Suprapubic skin (tissue), 4 donors: ENCODE data around the gene C10orf95. TPM values are rescaled to one million over a fixed set of nuclear protein-coding genes. Genes with fewer than 3 reads are reported as not detected.

Experiments
- DNase-seq, 2 donors: peaks; one replicate each; pipeline ENCODE4 v3.0.0-alpha.2; 2019; ENCODE audit warnings: low spot score in 2 of 2
- H3K27ac ChIP-seq: fragments of 200-600 bp; sonication (generic); one replicate; pipeline ENCODE4 v1.5.1; 2019
- H3K27me3 ChIP-seq: fragments of 200-600 bp; sonication (generic); one replicate; pipeline ENCODE4 v1.5.1; 2019
- H3K36me3 ChIP-seq: fragments of 200-600 bp; sonication (generic); one replicate; pipeline ENCODE4 v1.5.1; 2019
- H3K4me1 ChIP-seq: fragments of 200-600 bp; sonication (generic); one replicate; pipeline ENCODE4 v1.5.1; 2019
- H3K4me3 ChIP-seq: fragments of 200-600 bp; sonication (generic); one replicate; pipeline ENCODE4 v1.5.1; 2019; ENCODE audit warnings: mild to moderate bottlenecking
- H3K9me3 ChIP-seq: fragments of 200-600 bp; sonication (generic); one replicate; pipeline ENCODE4 v1.5.1; 2019
- EP300 ChIP-seq: sonication (generic); formaldehyde crosslinking; IDR thresholded peaks from one replicate; pipeline ENCODE4 v1.6.1; 2017; ENCODE audit warnings: antibody characterized with exemption
- POLR2A ChIP-seq, 2 donors: fragments of 450-650 bp; IDR thresholded peaks; one replicate each; pipeline ENCODE4 v1.6.1; 2017; ENCODE audit warnings: antibody characterized with exemption in 2 of 2, mild to moderate bottlenecking in 2 of 2, moderate library complexity in 2 of 2
- POLR2AphosphoS5 ChIP-seq, 3 donors: sonication (generic); formaldehyde crosslinking; IDR thresholded peaks; one replicate each; pipeline ENCODE4 v1.6.1; 2017; ENCODE audit warnings: antibody characterized with exemption in 3 of 3
- WGBS: methylation state at CpG from one replicate; pipeline ENCODE4 v1.1.5; 2018; 5-methylcytosine and 5-hydroxymethylcytosine counted together
- total RNA-seq, 4 donors: library from RNA; depleted of rRNA; stranded (reverse); fragments of >200 nt; gene quantifications; one replicate each; pipeline ENCODE4 v1.1.0, GENCODE V29; 2016
- TF ChIP-seq, protein P1 (sequence below), 2 donors: fragments of 200-600 bp in 1 of 2; fragments of 450-650 bp in 1 of 2; sonication (generic) in 1 of 2; IDR thresholded peaks; one replicate each; pipeline ENCODE4 v1.5.1; 2016 to 2019; ENCODE audit warnings: antibody characterized with exemption in 2 of 2, mild to moderate bottlenecking in 1 of 2, moderate library complexity in 1 of 2

Gene C10orf95
- total RNA-seq, 4 donors from 2014 or later = 1.4 to 7.1 (median 5.4) TPM

- H3K4me1 ChIP-seq = peaks cover 40% of the 10 kb centered on the region
- peaks cover 21% of the 10 kb centered on the region for H3K36me3 ChIP-seq
- H3K27ac ChIP-seq = no peak overlapping the region
- no peak for TF ChIP-seq POLR2A (IDR thresholded peaks at IDR 0.05)
- TF ChIP-seq EP300 = no peak
- no peak for TF ChIP-seq POLR2AphosphoS5 (IDR thresholded peaks at IDR 0.05)
- TF ChIP-seq, protein P1, sequence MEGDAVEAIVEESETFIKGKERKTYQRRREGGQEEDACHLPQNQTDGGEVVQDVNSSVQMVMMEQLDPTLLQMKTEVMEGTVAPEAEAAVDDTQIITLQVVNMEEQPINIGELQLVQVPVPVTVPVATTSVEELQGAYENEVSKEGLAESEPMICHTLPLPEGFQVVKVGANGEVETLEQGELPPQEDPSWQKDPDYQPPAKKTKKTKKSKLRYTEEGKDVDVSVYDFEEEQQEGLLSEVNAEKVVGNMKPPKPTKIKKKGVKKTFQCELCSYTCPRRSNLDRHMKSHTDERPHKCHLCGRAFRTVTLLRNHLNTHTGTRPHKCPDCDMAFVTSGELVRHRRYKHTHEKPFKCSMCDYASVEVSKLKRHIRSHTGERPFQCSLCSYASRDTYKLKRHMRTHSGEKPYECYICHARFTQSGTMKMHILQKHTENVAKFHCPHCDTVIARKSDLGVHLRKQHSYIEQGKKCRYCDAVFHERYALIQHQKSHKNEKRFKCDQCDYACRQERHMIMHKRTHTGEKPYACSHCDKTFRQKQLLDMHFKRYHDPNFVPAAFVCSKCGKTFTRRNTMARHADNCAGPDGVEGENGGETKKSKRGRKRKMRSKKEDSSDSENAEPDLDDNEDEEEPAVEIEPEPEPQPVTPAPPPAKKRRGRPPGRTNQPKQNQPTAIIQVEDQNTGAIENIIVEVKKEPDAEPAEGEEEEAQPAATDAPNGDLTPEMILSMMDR (IDR thresholded peaks at IDR 0.05) = no peak
- WGBS = 83% methylated on average over 3 of the region's 5 CpGs
- no peaks in the 10 kb centered on the region for H3K27me3 ChIP-seq
- H3K4me3 ChIP-seq = no peak overlapping the region
- no peaks in the 10 kb centered on the region for H3K9me3 ChIP-seq
- DNase-seq = no peak
Observed at GRCh38 chr10:102402512-102402896, 48.8 kb downstream of the C10orf95 start.

DNA sequence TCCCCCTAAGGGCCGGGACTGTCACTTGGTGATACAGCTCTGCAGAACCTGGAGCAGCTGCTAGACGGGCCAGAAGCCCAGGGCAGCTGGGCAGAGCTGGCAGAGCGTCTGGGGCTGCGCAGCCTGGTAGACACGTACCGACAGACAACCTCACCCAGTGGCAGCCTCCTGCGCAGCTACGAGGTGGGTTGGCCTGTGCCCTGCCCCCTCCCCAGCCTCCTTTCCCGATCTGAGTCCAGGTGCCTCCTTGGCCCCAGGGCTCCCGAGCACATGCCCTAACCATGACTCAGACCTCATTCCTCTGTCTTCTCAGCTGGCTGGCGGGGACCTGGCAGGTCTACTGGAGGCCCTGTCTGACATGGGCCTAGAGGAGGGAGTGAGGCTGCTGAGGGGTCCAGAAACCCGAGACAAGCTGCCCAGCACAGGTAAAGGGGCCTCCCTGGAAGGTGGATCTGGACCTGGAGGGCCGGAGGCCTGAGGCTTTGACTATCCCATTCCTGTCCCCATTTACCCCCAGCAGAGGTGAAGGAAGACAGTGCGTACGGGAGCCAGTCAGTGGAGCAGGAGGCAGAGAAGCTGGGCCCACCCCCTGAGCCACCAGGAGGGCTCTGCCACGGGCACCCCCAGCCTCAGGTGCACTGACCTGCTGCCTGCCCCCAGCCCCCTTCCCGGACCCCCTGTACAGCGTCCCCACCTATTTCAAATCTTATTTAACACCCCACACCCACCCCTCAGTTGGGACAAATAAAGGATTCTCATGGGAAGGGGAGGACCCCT is 49.4 kb downstream of the C10orf95 start:
- WGBS = 62% methylated on average over 16 of the region's 18 CpGs
- DNase-seq = peak in 1 of 2 donors; percentile 65
- Histone ChIP-seq H3K4me1 (peaks cover 46% of the 10 kb centered on the region), H3K4me3 (no peak overlapping the region), H3K9me3 (no peaks in the 10 kb centered on the region), H3K27me3 (no peaks in the 10 kb centered on the region), H3K36me3 (peaks cover 21% of the 10 kb centered on the region), H3K27ac (no peak overlapping the region)
- TF ChIP-seq POLR2A (IDR thresholded peaks at IDR 0.05) = no peak
- TF ChIP-seq, protein P1 (IDR thresholded peaks at IDR 0.05) = no peak
- TF ChIP-seq EP300 = no peak
- TF ChIP-seq POLR2AphosphoS5 (IDR thresholded peaks at IDR 0.05) = no peak

GRCh38 chr10:102401342-102401654 is 50.0 kb downstream of the C10orf95 start:
- DNase-seq = no peak
- no peak overlapping the region for H3K4me3 ChIP-seq
- TF ChIP-seq POLR2AphosphoS5 (IDR thresholded peaks at IDR 0.05) = no peak
- TF ChIP-seq, protein P1 (IDR thresholded peaks at IDR 0.05) = no peak
- TF ChIP-seq POLR2A (IDR thresholded peaks at IDR 0.05) = no peak
- TF ChIP-seq EP300 = no peak
- H3K4me1 ChIP-seq = peaks cover 52% of the 10 kb centered on the region
- no peaks in the 10 kb centered on the region for H3K27me3 ChIP-seq
- no peak overlapping the region for H3K27ac ChIP-seq
- no peaks in the 10 kb centered on the region for H3K9me3 ChIP-seq
- 73% methylated on average over 8 of the region's 8 CpGs for WGBS
- H3K36me3 ChIP-seq = peaks cover 21% of the 10 kb centered on the region

DNA sequence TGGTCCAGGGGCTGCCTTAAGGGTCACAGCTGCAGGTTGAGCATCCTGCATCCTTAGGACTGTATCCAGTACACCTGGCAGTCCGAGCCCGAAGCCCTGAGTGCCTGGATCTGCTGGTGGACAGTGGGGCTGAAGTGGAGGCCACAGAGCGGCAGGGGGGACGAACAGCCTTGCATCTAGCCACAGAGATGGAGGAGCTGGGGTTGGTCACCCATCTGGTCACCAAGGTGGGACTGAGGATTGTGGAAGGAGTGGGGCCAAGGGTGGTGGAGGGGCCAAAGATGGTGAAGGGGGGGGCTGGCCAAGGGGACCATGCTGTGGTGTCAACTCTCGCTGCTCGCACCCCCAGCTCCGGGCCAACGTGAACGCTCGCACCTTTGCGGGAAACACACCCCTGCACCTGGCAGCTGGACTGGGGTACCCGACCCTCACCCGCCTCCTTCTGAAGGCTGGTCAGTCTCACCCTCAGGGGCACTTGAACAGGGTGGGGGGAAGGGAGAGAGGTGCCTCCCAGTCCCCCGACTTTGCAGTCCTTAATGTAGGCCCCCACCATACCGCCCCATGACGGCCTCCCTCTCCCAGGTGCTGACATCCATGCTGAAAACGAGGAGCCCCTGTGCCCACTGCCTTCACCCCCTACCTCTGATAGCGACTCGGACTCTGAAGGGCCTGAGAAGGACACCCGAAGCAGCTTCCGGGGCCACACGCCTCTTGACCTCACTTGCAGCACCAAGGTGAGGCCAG is 50.6 kb downstream of the C10orf95 start:
- 90% methylated on average over 6 of the region's 22 CpGs for whole genome bisulfite sequencing
- no peaks in the 10 kb centered on the region for H3K27me3 ChIP-seq
- peaks cover 21% of the 10 kb centered on the region for H3K36me3 ChIP-seq
- H3K9me3 ChIP-seq = no peaks in the 10 kb centered on the region
- H3K27ac ChIP-seq = no peak overlapping the region
- no peak for DNase-seq
- H3K4me3 ChIP-seq = no peak overlapping the region
- TF ChIP-seq, protein P1 (IDR thresholded peaks at IDR 0.05) = no peak
- TF ChIP-seq POLR2AphosphoS5 (IDR thresholded peaks at IDR 0.05) (no peak), POLR2A (IDR thresholded peaks at IDR 0.05) (no peak), EP300 (no peak)
- peaks cover 57% of the 10 kb centered on the region for H3K4me1 ChIP-seq

DNA sequence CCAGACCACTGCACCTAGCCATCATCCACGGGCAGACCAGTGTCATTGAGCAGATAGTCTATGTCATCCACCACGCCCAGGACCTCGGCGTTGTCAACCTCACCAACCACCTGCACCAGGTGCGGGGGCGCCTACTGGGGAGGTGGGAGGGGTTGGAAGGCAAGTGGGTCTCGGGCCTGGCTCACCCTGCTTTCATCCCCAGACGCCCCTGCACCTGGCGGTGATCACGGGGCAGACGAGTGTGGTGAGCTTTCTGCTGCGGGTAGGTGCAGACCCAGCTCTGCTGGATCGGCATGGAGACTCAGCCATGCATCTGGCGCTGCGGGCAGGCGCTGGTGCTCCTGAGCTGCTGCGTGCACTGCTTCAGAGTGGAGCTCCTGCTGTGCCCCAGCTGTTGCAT is 51.3 kb downstream of the C10orf95 start:
- no peak for TF ChIP-seq POLR2A (IDR thresholded peaks at IDR 0.05)
- no peak for TF ChIP-seq EP300
- no peak for TF ChIP-seq POLR2AphosphoS5 (IDR thresholded peaks at IDR 0.05)
- TF ChIP-seq, protein P1 (IDR thresholded peaks at IDR 0.05) = no peak
- H3K9me3 ChIP-seq = no peaks in the 10 kb centered on the region
- 80% methylated on average over 3 of the region's 17 CpGs for WGBS
- peaks cover 21% of the 10 kb centered on the region for H3K36me3 ChIP-seq
- peak overlapping the region; percentile 71 for H3K4me3 ChIP-seq
- no peaks in the 10 kb centered on the region for H3K27me3 ChIP-seq
- H3K27ac ChIP-seq = no peak overlapping the region
- DNase-seq = no peak
- H3K4me1 ChIP-seq = peaks cover 58% of the 10 kb centered on the region
